Bronchial epithelial cell (primary cell): ENCODE results near the gene DDAH1. TPM values are rescaled to one million over a fixed set of nuclear protein-coding genes. Genes with fewer than 3 reads are reported as not detected.

ENCODE experiments used
- DNase-seq: peaks from one replicate; pipeline ENCODE4 v3.0.0-alpha.2; 2010; ENCODE audit warnings: low read depth
- FAIRE-seq: peaks from 2 replicates; lab custom pipeline; 2011; peaks lifted over from hg19 to GRCh38; lab: Jason Lieb, UNC
- H3K27me3 ChIP-seq: 2 replicates; pipeline ENCODE4 v1.5.1; 2011; ENCODE audit warnings: low read length; ENCODE audit not compliant: control insufficient read depth, insufficient read depth
- H3K36me3 ChIP-seq: 2 replicates; pipeline ENCODE4 v1.5.1; 2011; ENCODE audit warnings: low read length; ENCODE audit not compliant: control insufficient read depth, insufficient read depth
- H3K4me3 ChIP-seq: 2 replicates; pipeline ENCODE4 v1.5.1; 2011; ENCODE audit warnings: mild to moderate bottlenecking, low read depth, low read length, control low read depth
- CTCF ChIP-seq: IDR thresholded peaks from 2 replicates; pipeline ENCODE4 v1.5.1; 2011; ENCODE audit warnings: mild to moderate bottlenecking, moderate library complexity, low read length, control low read depth, inconsistent platforms; ENCODE audit not compliant: insufficient read depth, severe bottlenecking
- total RNA-seq: library from RNA; depleted of rRNA; stranded (reverse); fragments of >200 nt; gene quantifications from 2 replicates; pipeline ENCODE4 v1.2.1, GENCODE V29; 2014

DDAH1 gene
- total RNA-seq, 1 donor from 2014 or later = 1.6 TPM

GRCh38 chr1:85467929-85468540, 3.1 kb upstream of the DDAH1 start:
- H3K36me3 ChIP-seq = no peaks in the 10 kb centered on the region
- FAIRE-seq (no peak), DNase-seq (no peak)
- H3K27me3 ChIP-seq = no peaks in the 10 kb centered on the region
- no peak for TF ChIP-seq CTCF
- H3K4me3 ChIP-seq = no peak overlapping the region

- no peak for FAIRE-seq
- no peak overlapping the region for H3K4me3 ChIP-seq
- no peaks in the 10 kb centered on the region for H3K36me3 ChIP-seq
- TF ChIP-seq CTCF = no peak
- DNase-seq = no peak
- H3K27me3 ChIP-seq = no peaks in the 10 kb centered on the region
These were observed 2.1 kb upstream of the DDAH1 start for GRCh38 chr1:85467036-85467435.

GRCh38 chr1:85465786-85466134, 801 bp upstream of the DDAH1 start:
- FAIRE-seq (no peak), DNase-seq (no peak)
- no peak for TF ChIP-seq CTCF
- no peaks in the 10 kb centered on the region for H3K27me3 ChIP-seq
- H3K36me3 ChIP-seq = no peaks in the 10 kb centered on the region
- no peak overlapping the region for H3K4me3 ChIP-seq

GRCh38 chr1:85464497-85465098, 361 bp downstream of the DDAH1 start:
- FAIRE-seq (no peak), DNase-seq (no peak)
- Histone ChIP-seq H3K27me3 (no peaks in the 10 kb centered on the region), H3K4me3 (peak overlapping the region; percentile 62), H3K36me3 (no peaks in the 10 kb centered on the region)
- TF ChIP-seq CTCF = no peak

DNA sequence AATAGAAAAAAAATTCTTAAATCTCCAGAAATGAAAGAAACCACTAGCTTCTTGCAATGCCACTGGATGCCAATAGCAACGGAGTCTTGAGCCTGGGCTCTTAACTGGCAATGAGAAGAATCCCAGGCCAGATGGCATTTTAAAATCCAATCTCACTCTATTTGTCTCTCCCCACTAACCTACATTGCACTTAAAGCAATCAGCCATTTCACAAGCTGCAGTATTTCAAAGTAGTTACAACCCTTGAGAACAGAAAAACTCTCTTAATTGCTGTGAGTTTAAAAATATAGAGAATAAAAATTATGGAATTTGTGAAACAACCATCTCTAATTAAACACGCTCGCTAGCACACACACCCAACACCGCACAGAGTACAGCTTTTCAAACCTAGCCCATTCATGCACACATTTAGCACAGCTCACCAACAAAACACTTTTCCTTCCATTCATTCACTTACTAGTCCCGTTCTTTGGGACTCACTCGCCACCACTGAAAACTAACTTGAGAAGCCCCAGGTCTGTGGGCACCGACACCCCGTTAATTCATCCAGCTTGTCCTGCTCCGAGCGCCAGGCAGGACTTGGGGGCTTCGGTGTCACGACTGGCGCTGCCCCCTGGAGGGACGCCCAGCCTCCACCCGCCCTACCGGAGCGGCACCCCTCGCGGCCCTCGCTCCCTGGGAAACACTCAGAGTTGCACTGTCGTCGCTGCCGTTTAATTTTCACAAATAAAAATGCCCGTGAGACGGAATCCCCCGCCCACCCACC, 1.0 kb downstream of the DDAH1 start:
- no peaks in the 10 kb centered on the region for H3K27me3 ChIP-seq
- peak overlapping the region; percentile 62 for H3K4me3 ChIP-seq
- no peak for TF ChIP-seq CTCF
- no peak for FAIRE-seq
- DNase-seq = no peak
- H3K36me3 ChIP-seq = no peaks in the 10 kb centered on the region
